ENCODE data around the gene HSFX4.
"Not testable (repeated sequence)": the region's sequence is repeated elsewhere in the genome, so short reads cannot be mapped to it uniquely, and the experiment has no call there.

HSFX4 gene

GRCh38 chrX:149929400-149929799, at the start of gene HSFX4:
Gene HSFX4 (plus strand): TSS chrX:149929573. CDS start chrX:149929645, 72 bp downstream.
- DNase-seq (ENCODE audit: low read depth in 2 of 2), result not testable (repeated sequence)

GRCh38 chrX:149881081-149881711, 48.2 kb upstream of the HSFX4 start, which contains the start of gene MAGEA8:
Gene MAGEA8 (plus strand): TSS chrX:149881183. CDS start chrX:149884273, 3,090 bp downstream.
- no peak for DNase-seq (ENCODE audit: low read depth in 2 of 2)

- DNase-seq (ENCODE audit: low read depth in 2 of 2), result not testable (repeated sequence)
Measured at GRCh38 chrX:149890828-149891227, 38.5 kb upstream of the HSFX4 start.

- no peak for DNase-seq (ENCODE audit: low read depth in 2 of 2)
Measured at GRCh38 chrX:149898554-149898953, 30.8 kb upstream of the HSFX4 start.

GRCh38 chrX:149903889-149904748, 25.3 kb upstream of the HSFX4 start:
- DNase-seq (ENCODE audit: low read depth in 2 of 2), result no peak

- DNase-seq (ENCODE audit: low read depth in 2 of 2), result no peak
Measured at GRCh38 chrX:149908308-149908707, 21.1 kb upstream of the HSFX4 start.

- no peak for DNase-seq (ENCODE audit: low read depth in 2 of 2)
Measured at GRCh38 chrX:149908727-149909126, 20.6 kb upstream of the HSFX4 start.

GRCh38 chrX:149909324-149910177, 19.8 kb upstream of the HSFX4 start:
- no peak for DNase-seq (ENCODE audit: low read depth in 2 of 2)

- no peak for DNase-seq (ENCODE audit: low read depth in 2 of 2)
Measured at GRCh38 chrX:149910178-149910695, 19.1 kb upstream of the HSFX4 start.

- DNase-seq (ENCODE audit: low read depth in 2 of 2), result no peak
Measured at GRCh38 chrX:149916745-149917392, 12.5 kb upstream of the HSFX4 start.

GRCh38 chrX:149923836-149924235, 5.5 kb upstream of the HSFX4 start:
- not testable (repeated sequence) for DNase-seq (ENCODE audit: low read depth in 2 of 2)

- DNase-seq (ENCODE audit: low read depth in 2 of 2), result not testable (repeated sequence)
Measured at GRCh38 chrX:149924434-149924833, 4.9 kb upstream of the HSFX4 start.

- DNase-seq (ENCODE audit: low read depth in 2 of 2), result not testable (repeated sequence)
Measured at GRCh38 chrX:149927245-149927963, 2.0 kb upstream of the HSFX4 start.

GRCh38 chrX:149927964-149928258, 1.5 kb upstream of the HSFX4 start:
- DNase-seq (ENCODE audit: low read depth in 2 of 2), result not testable (repeated sequence)

GRCh38 chrX:149928635-149929034, 738 bp upstream of the HSFX4 start:
- DNase-seq (ENCODE audit: low read depth in 2 of 2), result not testable (repeated sequence)

- DNase-seq (ENCODE audit: low read depth in 2 of 2), result not testable (repeated sequence)
Measured at GRCh38 chrX:149931355-149931754, 2.0 kb downstream of the HSFX4 start.

GRCh38 chrX:149932150-149932549, 2.8 kb downstream of the HSFX4 start:
- not testable (repeated sequence) for DNase-seq (ENCODE audit: low read depth in 2 of 2)

- not testable (repeated sequence) for DNase-seq (ENCODE audit: low read depth in 2 of 2)
Measured at GRCh38 chrX:149932970-149933369, 3.6 kb downstream of the HSFX4 start.

- not testable (repeated sequence) for DNase-seq (ENCODE audit: low read depth in 2 of 2)
Measured at GRCh38 chrX:149933547-149933946, 4.2 kb downstream of the HSFX4 start.

GRCh38 chrX:149937328-149937727, 8.0 kb downstream of the HSFX4 start:
- not testable (repeated sequence) for DNase-seq (ENCODE audit: low read depth in 2 of 2)

Measured in stimulated activated CD4-positive, alpha-beta T cell treated with anti-CD3 and anti-CD28 coated beads, Interleukin-1b, Interleukin-23, amount 100 ng/mL, for 1 hour (primary cell).